Small intestine (tissue), 7 donors: ENCODE measurements around the gene MED12. TPM values are rescaled to one million over a fixed set of nuclear protein-coding genes. Genes with fewer than 3 reads are reported as not detected.
A peak's percentile ranks its signal among the peaks of the same experiment; 100 is the strongest.

ENCODE experiments used
- DNase-seq, 2 donors: peaks; one replicate each; pipeline versions ENCODE4 v3.0.0 to v3.0.0-alpha.2; 2013
- FAIRE-seq: peaks from 2 replicates; lab custom pipeline; 2012; peaks lifted over from hg19 to GRCh38; lab: Jason Lieb, UNC
- H3K27ac ChIP-seq, 3 donors: one replicate each; pipeline ENCODE4 v1.5.1; 2013; ENCODE audit warnings: low read length in 2 of 3, mild to moderate bottlenecking in 2 of 3, control low read depth in 1 of 3, inconsistent platforms in 1 of 3, low read depth in 1 of 3, moderate library complexity in 1 of 3
- H3K27me3 ChIP-seq, 3 donors: one replicate each; pipeline ENCODE4 v1.6.1; 2013; ENCODE audit warnings: low read length in 3 of 3, inconsistent platforms in 1 of 3; ENCODE audit not compliant: control insufficient read depth in 3 of 3, insufficient read depth in 3 of 3
- H3K36me3 ChIP-seq, 3 donors: one replicate each; pipeline ENCODE4 v1.6.1; 2013; ENCODE audit warnings: low read length in 3 of 3, inconsistent platforms in 1 of 3, low read depth in 1 of 3, mild to moderate bottlenecking in 1 of 3, moderate library complexity in 1 of 3; ENCODE audit not compliant: control insufficient read depth in 3 of 3, insufficient read depth in 2 of 3
- H3K4me1 ChIP-seq, 3 donors: one replicate each; pipeline ENCODE4 v1.6.1; 2013; ENCODE audit warnings: low read length in 2 of 3, inconsistent platforms in 1 of 3, low read depth in 1 of 3, mild to moderate bottlenecking in 1 of 3, moderate library complexity in 1 of 3; ENCODE audit not compliant: control insufficient read depth in 3 of 3, insufficient read depth in 2 of 3
- H3K4me3 ChIP-seq, 3 donors: one replicate each; pipeline ENCODE4 v1.5.1; 2013; ENCODE audit warnings: low read length in 3 of 3, control low read depth in 1 of 3, inconsistent platforms in 1 of 3, low read depth in 1 of 3, mild to moderate bottlenecking in 1 of 3, moderate library complexity in 1 of 3
- H3K9me3 ChIP-seq, 2 donors: one replicate each; pipeline ENCODE4 v1.6.1; 2013; ENCODE audit warnings: low read depth in 1 of 2, low read length in 1 of 2; ENCODE audit not compliant: control insufficient read depth in 2 of 2, insufficient read depth in 1 of 2
- WGBS, 3 donors: extraction: QIAGEN DNeasy Blood & Tissue Kit; methylation state at CpG; one replicate each; pipeline ENCODE4 v1.1.7; 2013; 5-methylcytosine and 5-hydroxymethylcytosine counted together
- polyA plus RNA-seq, 4 donors: library from polyadenylated mRNA; stranded (reverse) in 3 of 4; unstranded in 1 of 4; fragments of 200-250 nt in 3 of 4; fragments of 120-200 nt in 1 of 4; gene quantifications; one replicate each; pipeline versions ENCODE4 v1.2.1 to v1.2.3, GENCODE V29; 2013
- donor health status: healthy with polysubstance abuse.
- donor health status: control.
- donor health status: control.
- donor health status: Bipolar disorder and iron deficiency.
- donor health status: healthy.

Gene MED12
- polyA plus RNA-seq, 4 donors = 4.3 to 30.1 (median 9.0) TPM

GRCh38 chrX:71102292-71102691 is 16.1 kb upstream of the MED12 start:
- 54 to 69% (median 63%) methylated on average over 3 of the region's 3 CpGs for WGBS, 3 donors
- Histone ChIP-seq H3K27me3 (no peaks in the 10 kb centered on the region), H3K27ac (peak overlapping the region in 2 of 3 donors; percentile 79 to 88), H3K9me3 (no peaks in the 10 kb centered on the region), H3K4me3 (no peak overlapping the region), H3K4me1 (peaks cover 0 to 44% (median 7%) of the 10 kb centered on the region in 3 donors), H3K36me3 (peaks cover 0 to 10% (median 0%) of the 10 kb centered on the region in 3 donors)
- DNase-seq = no peak
- FAIRE-seq = no peak

- H3K4me1 ChIP-seq = peaks cover 0 to 38% (median 7%) of the 10 kb centered on the region in 3 donors
- H3K9me3 ChIP-seq = no peaks in the 10 kb centered on the region
- H3K27me3 ChIP-seq = no peaks in the 10 kb centered on the region
- peak overlapping the region in 2 of 3 donors; percentile 79 to 88 for H3K27ac ChIP-seq
- H3K4me3 ChIP-seq = peak overlapping the region in 1 of 3 donors; percentile 17
- WGBS, 3 donors = 14 to 25% (median 23%) methylated on average over 7 to 10 of the region's 10 CpGs
- H3K36me3 ChIP-seq = peaks cover 0 to 19% (median 0%) of the 10 kb centered on the region in 3 donors
- FAIRE-seq (no peak), DNase-seq (peak; percentile 37 to 69)
These were observed 15.0 kb upstream of the MED12 start for GRCh38 chrX:71103110-71103983.

- Histone ChIP-seq H3K4me3 (no peak overlapping the region), H3K36me3 (peaks cover 0 to 24% (median 0%) of the 10 kb centered on the region in 3 donors), H3K27ac (peak overlapping the region; percentile 8 to 88 (median 38)), H3K4me1 (peaks cover 0 to 42% (median 7%) of the 10 kb centered on the region in 3 donors), H3K27me3 (no peaks in the 10 kb centered on the region), H3K9me3 (no peaks in the 10 kb centered on the region)
- no peak for FAIRE-seq
- no peak for DNase-seq
- 79 to 87% (median 83%) methylated on average over 3 of the region's 3 CpGs for WGBS, 3 donors
These were observed 12.8 kb upstream of the MED12 start for GRCh38 chrX:71105628-71106027.

GRCh38 chrX:71106427-71106826 is 12.0 kb upstream of the MED12 start, which contains the start of gene CXorf65:
Gene CXorf65 (minus strand): TSS chrX:71106740. CDS start chrX:71106556, 184 bp downstream.
- WGBS, 3 donors = 50 to 90% (median 65%) methylated on average over 1 of the region's 1 CpG
- no peaks in the 10 kb centered on the region for H3K27me3 ChIP-seq
- no peak within 1 kb of the TSS for H3K4me3 ChIP-seq
- DNase-seq (no peak), FAIRE-seq (no peak)
- H3K27ac ChIP-seq = peak within 1 kb of the TSS; percentile 8 to 88 (median 38)
- H3K36me3 ChIP-seq = peaks cover 0 to 17% (median 0%) of the 10 kb centered on the region in 3 donors
- no peaks in the 10 kb centered on the region for H3K9me3 ChIP-seq
- peaks cover 0 to 43% (median 7%) of the 10 kb centered on the region in 3 donors for H3K4me1 ChIP-seq

DNA sequence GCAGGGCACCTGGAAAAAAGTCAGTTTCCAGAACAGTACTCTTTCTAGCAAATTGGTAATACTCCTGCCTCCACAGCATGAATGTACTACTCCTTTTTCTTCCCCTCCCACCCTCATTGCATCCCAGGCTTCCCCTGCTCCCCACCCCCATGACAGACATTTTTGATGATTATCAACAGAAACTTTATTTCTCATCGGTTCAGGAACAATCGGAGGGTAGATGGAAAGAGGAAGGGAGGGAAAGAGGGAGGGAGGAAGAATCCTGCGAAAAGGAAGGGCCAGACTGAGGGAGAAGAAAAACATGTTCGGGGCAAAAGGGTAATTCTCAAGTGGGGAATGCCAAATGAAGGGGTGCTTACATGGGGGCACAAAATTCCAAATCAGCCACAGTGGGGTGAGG is 11.2 kb upstream of the MED12 start:
- H3K4me1 ChIP-seq = peaks cover 0 to 43% (median 7%) of the 10 kb centered on the region in 3 donors
- 67 to 85% (median 80%) methylated on average over 4 of the region's 4 CpGs for WGBS, 3 donors
- no peak overlapping the region for H3K27ac ChIP-seq
- no peaks in the 10 kb centered on the region for H3K9me3 ChIP-seq
- peaks cover 0 to 14% (median 0%) of the 10 kb centered on the region in 3 donors for H3K36me3 ChIP-seq
- DNase-seq (no peak), FAIRE-seq (no peak)
- no peaks in the 10 kb centered on the region for H3K27me3 ChIP-seq
- H3K4me3 ChIP-seq = no peak overlapping the region

- H3K4me3 ChIP-seq = no peak overlapping the region
- H3K4me1 ChIP-seq = peaks cover 0 to 38% (median 7%) of the 10 kb centered on the region in 3 donors
- 41 to 78% (median 64%) methylated on average over 9 of the region's 9 CpGs for WGBS, 3 donors
- H3K27me3 ChIP-seq = no peaks in the 10 kb centered on the region
- FAIRE-seq = no peak
- no peaks in the 10 kb centered on the region for H3K9me3 ChIP-seq
- no peak overlapping the region for H3K27ac ChIP-seq
- H3K36me3 ChIP-seq = peaks cover 0 to 14% (median 0%) of the 10 kb centered on the region in 3 donors
- no peak for DNase-seq
These were observed 10.5 kb upstream of the MED12 start for GRCh38 chrX:71107762-71108360.

DNA sequence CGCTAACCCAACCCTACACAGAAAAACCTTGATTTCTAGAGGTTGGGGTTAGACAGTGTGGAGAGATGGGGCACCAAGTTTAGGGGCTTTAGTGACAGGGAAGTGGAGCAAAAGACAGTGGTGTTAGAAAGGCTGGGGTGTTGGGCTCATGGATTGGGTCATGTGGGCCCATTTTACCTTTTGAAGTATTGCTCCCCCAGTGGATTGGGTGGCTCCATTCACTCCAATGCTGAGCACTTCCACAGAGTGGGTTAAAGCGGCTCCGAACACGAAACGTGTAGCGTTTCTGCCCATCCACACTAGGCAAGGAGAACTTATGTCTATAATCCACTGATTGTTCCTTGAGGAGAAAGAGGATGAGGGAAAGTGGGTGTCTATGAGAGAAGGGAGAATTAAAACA is 9.3 kb upstream of the MED12 start:
- Histone ChIP-seq H3K27me3 (no peaks in the 10 kb centered on the region), H3K36me3 (peaks cover 0 to 14% (median 0%) of the 10 kb centered on the region in 3 donors), H3K27ac (no peak overlapping the region), H3K4me1 (peaks cover 0 to 26% (median 0%) of the 10 kb centered on the region in 3 donors), H3K4me3 (peak overlapping the region in 1 of 3 donors; percentile 3), H3K9me3 (no peaks in the 10 kb centered on the region)
- DNase-seq (no peak), FAIRE-seq (no peak)
- 85 to 89% (median 86%) methylated on average over 6 of the region's 6 CpGs for WGBS, 3 donors

DNA sequence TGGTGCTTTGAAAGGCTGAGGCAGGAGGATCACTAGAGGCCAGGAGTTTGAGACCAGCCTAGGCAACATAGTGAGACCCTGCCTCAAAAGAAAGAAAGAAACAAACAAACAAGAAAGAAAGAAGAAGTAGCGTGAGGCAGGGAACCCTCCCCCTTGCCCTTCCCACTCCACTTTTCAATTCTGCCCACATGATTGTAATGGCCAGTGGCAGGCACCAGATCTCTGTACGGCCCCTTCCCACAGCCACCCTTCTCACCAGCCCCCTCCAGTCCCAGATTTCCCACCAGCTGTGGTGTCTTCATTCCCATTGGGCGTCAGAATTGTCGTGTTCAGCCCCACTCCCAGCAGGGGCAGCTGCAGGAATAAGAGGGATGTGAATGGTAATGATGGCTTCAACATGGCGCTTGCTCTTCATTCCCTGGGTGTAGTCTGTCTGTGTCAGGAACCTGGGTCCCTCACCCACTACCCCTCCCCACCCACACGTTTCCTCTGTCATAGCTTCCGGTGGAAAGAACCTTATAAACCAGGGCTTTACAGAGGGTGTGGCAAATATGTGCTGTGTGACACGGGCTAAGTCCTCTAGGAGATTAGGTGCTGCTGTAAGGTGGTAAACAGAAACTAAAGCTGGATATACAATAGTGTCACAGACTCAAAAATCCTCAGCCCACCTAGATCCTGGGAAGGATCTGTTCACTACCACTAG is 7.1 kb upstream of the MED12 start, which contains the start of gene IL2RG:
TSS of gene IL2RG (minus strand) at position 437 of the 703 bp plus-strand sequence. CDS start at position 399, 38 bp downstream.
- peak within 1 kb of the TSS; percentile 71 to 94 (median 93) for H3K27ac ChIP-seq
- whole genome bisulfite sequencing, 3 donors = 32 to 45% (median 39%) methylated on average over 7 to 8 of the region's 8 CpGs
- peaks cover 0 to 14% (median 0%) of the 10 kb centered on the region in 3 donors for H3K36me3 ChIP-seq
- peaks cover 0 to 18% (median 0%) of the 10 kb centered on the region in 3 donors for H3K4me1 ChIP-seq
- DNase-seq (peak; percentile 83 to 85), FAIRE-seq (no peak)
- H3K9me3 ChIP-seq = no peaks in the 10 kb centered on the region
- H3K27me3 ChIP-seq = no peaks in the 10 kb centered on the region
- H3K4me3 ChIP-seq = peak within 1 kb of the TSS; percentile 38 to 57 (median 41)
